Omental fat pad (tissue), 4 donors: ENCODE results near the gene SLC2A14. TPM values are rescaled to one million over a fixed set of nuclear protein-coding genes. Genes with fewer than 3 reads are reported as not detected.
"Not testable (repeated sequence)": the region's sequence is repeated elsewhere in the genome, so short reads cannot be mapped to it uniquely, and the experiment has no call there.

ENCODE experiments used
- ATAC-seq: fragments of 150-250 bp; one replicate; pipeline ENCODE4 v1.9.1; 2016; ENCODE audit warnings: mild to moderate bottlenecking, moderate library complexity; ENCODE audit not compliant: low FRiP score
- DNase-seq: peaks from one replicate; pipeline ENCODE4 v3.0.0-alpha.2; 2019; ENCODE audit warnings: low spot score
- CTCF ChIP-seq, 3 donors: fragments of 450-650 bp; IDR thresholded peaks; one replicate each; pipeline ENCODE4 v1.5.1; 2016 to 2017; ENCODE audit warnings: antibody characterized with exemption in 3 of 3, mild to moderate bottlenecking in 3 of 3, moderate library complexity in 2 of 3
- total RNA-seq, 4 donors: library from RNA; depleted of rRNA; stranded (reverse); fragments of >200 nt; gene quantifications; one replicate each; pipeline ENCODE4 v1.1.0, GENCODE V29; 2016

SLC2A14 gene
- total RNA-seq, 4 donors from 2014 or later: not detected

- DNase-seq (no peak), ATAC-seq (no peak)
- no peak for TF ChIP-seq CTCF (IDR thresholded peaks at IDR 0.05)
These were observed 4.7 kb upstream of the SLC2A14 start for GRCh38 chr12:7877420-7877819.

- no peak for DNase-seq
- no peak for ATAC-seq
- no peak for TF ChIP-seq CTCF (IDR thresholded peaks at IDR 0.05)
These were observed 2.4 kb downstream of the SLC2A14 start for GRCh38 chr12:7870335-7870734.

GRCh38 chr12:7869137-7869536 is 3.6 kb downstream of the SLC2A14 start:
- ATAC-seq (no peak), DNase-seq (no peak)
- no peak for TF ChIP-seq CTCF (IDR thresholded peaks at IDR 0.05)

- no peak for TF ChIP-seq CTCF (IDR thresholded peaks at IDR 0.05)
- ATAC-seq (no peak), DNase-seq (no peak)
These were observed 4.3 kb downstream of the SLC2A14 start for GRCh38 chr12:7868391-7868790.

GRCh38 chr12:7864601-7865150 is 8.0 kb downstream of the SLC2A14 start:
- DNase-seq (no peak), ATAC-seq (no peak)
- no peak for TF ChIP-seq CTCF (IDR thresholded peaks at IDR 0.05)

GRCh38 chr12:7862814-7863348 is 9.8 kb downstream of the SLC2A14 start:
- not testable (repeated sequence) for DNase-seq, ATAC-seq

- not testable (repeated sequence) for DNase-seq, ATAC-seq
These were observed 10.4 kb downstream of the SLC2A14 start for GRCh38 chr12:7862301-7862700.

GRCh38 chr12:7859552-7859951 is 13.2 kb downstream of the SLC2A14 start:
- ATAC-seq (no peak), DNase-seq (no peak)
- no peak for TF ChIP-seq CTCF (IDR thresholded peaks at IDR 0.05)
